ENCODE data around the gene ATP5IF1. TPM values are rescaled to one million over a fixed set of nuclear protein-coding genes. Genes with fewer than 3 reads are reported as not detected.

Gene ATP5IF1
- total and polyA plus RNA-seq, 2 donors (not counting 1 experiment from before 2014, with no cell fraction given) = 146 to 269 TPM

DNA sequence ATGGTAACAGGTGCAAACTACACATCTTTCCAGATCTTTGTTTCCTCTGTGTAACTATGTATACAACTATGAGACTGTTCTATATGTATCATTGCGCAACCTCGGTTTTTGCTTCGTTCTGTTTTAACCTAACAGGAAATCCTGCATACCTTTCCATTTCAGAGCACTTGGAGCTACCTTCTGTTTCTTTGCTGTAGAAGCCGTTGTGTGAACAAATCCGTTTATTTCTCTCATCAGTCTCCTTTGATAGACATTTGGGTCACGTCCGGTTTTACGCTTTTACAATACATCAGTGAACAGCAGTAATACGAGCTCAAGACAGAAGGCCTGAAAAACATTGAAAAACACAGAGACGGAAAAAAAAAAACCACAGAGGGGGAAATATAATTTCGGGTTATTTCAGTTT lies 10.5 kb downstream of the ATP5IF1 start:
- no peak for DNase-seq (ENCODE audit: low read depth in 2 of 2)
- H3K36me3 ChIP-seq (ENCODE audit: control insufficient read depth, insufficient read depth, low read length) = no peaks in the 10 kb centered on the region
- peak overlapping the region; percentile 57 for H3K27ac ChIP-seq (ENCODE audit: insufficient read depth, low read length)
- no peaks in the 10 kb centered on the region for H4K20me1 ChIP-seq (ENCODE audit: control insufficient read depth, extremely low read depth, insufficient read depth, low read length)
- no peaks in the 10 kb centered on the region for H3K9me3 ChIP-seq (ENCODE audit: control insufficient read depth, insufficient read depth, low read depth, low read length)
- peak overlapping the region; percentile 57 to 75 (median 66) for H3K4me3 ChIP-seq (replicated peaks in 1 of 4; ENCODE audit: control extremely low read depth in 1 of 4, insufficient read depth in 1 of 4, low read depth in 3 of 4, low read length in 4 of 4)
- peak overlapping the region; percentile 51 for H2AFZ ChIP-seq (ENCODE audit: low read length)
- no peak for TF ChIP-seq EZH2 (IDR thresholded peaks at IDR 0.05; ENCODE audit: low read length, missing control alignments)
- TF ChIP-seq, protein P1, sequence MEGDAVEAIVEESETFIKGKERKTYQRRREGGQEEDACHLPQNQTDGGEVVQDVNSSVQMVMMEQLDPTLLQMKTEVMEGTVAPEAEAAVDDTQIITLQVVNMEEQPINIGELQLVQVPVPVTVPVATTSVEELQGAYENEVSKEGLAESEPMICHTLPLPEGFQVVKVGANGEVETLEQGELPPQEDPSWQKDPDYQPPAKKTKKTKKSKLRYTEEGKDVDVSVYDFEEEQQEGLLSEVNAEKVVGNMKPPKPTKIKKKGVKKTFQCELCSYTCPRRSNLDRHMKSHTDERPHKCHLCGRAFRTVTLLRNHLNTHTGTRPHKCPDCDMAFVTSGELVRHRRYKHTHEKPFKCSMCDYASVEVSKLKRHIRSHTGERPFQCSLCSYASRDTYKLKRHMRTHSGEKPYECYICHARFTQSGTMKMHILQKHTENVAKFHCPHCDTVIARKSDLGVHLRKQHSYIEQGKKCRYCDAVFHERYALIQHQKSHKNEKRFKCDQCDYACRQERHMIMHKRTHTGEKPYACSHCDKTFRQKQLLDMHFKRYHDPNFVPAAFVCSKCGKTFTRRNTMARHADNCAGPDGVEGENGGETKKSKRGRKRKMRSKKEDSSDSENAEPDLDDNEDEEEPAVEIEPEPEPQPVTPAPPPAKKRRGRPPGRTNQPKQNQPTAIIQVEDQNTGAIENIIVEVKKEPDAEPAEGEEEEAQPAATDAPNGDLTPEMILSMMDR (conservative IDR thresholded peaks at IDR 0.05 in 1 of 2, IDR thresholded peaks at IDR 0.05 in 1 of 2; ENCODE audit: low read depth in 1 of 2, low read length in 2 of 2) = no peak
- H3K79me2 ChIP-seq (ENCODE audit: control insufficient read depth, insufficient read depth, low read length) = no peaks in the 10 kb centered on the region
- H3K4me2 ChIP-seq (ENCODE audit: extremely low read depth, insufficient read depth, low read length) = peak overlapping the region; percentile 87
- H3K9ac ChIP-seq (ENCODE audit: insufficient read depth, low read length) = no peak overlapping the region
- H3K4me1 ChIP-seq (ENCODE audit: control insufficient read depth, extremely low read depth, insufficient read depth, low read length) = peaks cover 12% of the 10 kb centered on the region
- H3K27me3 ChIP-seq (ENCODE audit: control insufficient read depth, insufficient read depth, low read length) = no peaks in the 10 kb centered on the region

DNA sequence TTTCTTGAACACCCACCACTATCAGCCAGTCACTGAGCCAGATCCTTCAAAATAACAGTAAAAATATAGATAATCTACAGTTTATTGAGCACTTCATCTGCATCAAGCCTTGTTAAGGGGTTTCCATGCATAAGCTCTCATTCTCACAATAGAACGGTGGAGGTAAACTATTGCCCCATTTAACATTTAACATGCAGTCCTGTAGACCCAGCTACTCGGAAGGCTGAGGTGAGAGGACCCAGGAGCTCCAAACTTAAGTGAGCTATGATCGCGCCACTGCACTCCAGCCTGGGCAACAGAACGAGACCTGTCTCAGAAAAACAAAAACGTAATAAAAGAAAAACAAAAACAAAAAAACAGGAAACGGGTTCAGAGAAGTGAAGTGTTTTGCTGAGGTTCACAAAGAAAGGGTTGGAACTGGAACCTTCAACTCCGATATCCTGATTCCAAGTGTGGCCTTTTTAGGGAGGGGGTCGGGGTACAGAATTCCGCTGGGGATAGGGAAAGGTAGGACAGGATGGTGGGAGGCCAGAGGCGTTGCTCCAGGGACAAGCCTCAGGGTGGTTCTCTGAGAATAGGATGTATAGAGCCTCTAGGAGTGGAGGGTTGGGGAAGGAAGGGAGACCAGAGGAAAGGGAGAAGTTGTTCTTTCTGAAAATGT lies 11.8 kb downstream of the ATP5IF1 start:
- no peaks in the 10 kb centered on the region for H3K36me3 ChIP-seq (ENCODE audit: control insufficient read depth, insufficient read depth, low read length)
- no peaks in the 10 kb centered on the region for H4K20me1 ChIP-seq (ENCODE audit: control insufficient read depth, extremely low read depth, insufficient read depth, low read length)
- peak overlapping the region; percentile 30 for H3K27ac ChIP-seq (ENCODE audit: insufficient read depth, low read length)
- H3K9ac ChIP-seq (ENCODE audit: insufficient read depth, low read length) = no peak overlapping the region
- no peaks in the 10 kb centered on the region for H3K27me3 ChIP-seq (ENCODE audit: control insufficient read depth, insufficient read depth, low read length)
- no peaks in the 10 kb centered on the region for H3K9me3 ChIP-seq (ENCODE audit: control insufficient read depth, insufficient read depth, low read depth, low read length)
- H3K4me3 ChIP-seq (replicated peaks in 1 of 4; ENCODE audit: control extremely low read depth in 1 of 4, insufficient read depth in 1 of 4, low read depth in 3 of 4, low read length in 4 of 4) = peak overlapping the region in 3 of 4 experiments; percentile 9 to 53 (median 26)
- peak overlapping the region; percentile 78 for H3K4me2 ChIP-seq (ENCODE audit: extremely low read depth, insufficient read depth, low read length)
- peaks cover 12% of the 10 kb centered on the region for H3K4me1 ChIP-seq (ENCODE audit: control insufficient read depth, extremely low read depth, insufficient read depth, low read length)
- no peak for DNase-seq (ENCODE audit: low read depth in 2 of 2)
- peak overlapping the region; percentile 68 for H2AFZ ChIP-seq (ENCODE audit: low read length)
- TF ChIP-seq EZH2 (IDR thresholded peaks at IDR 0.05; ENCODE audit: low read length, missing control alignments) = no peak
- TF ChIP-seq, protein P1 (conservative IDR thresholded peaks at IDR 0.05 in 1 of 2, IDR thresholded peaks at IDR 0.05 in 1 of 2; ENCODE audit: low read depth in 1 of 2, low read length in 2 of 2) = no peak
- no peaks in the 10 kb centered on the region for H3K79me2 ChIP-seq (ENCODE audit: control insufficient read depth, insufficient read depth, low read length)

DNA sequence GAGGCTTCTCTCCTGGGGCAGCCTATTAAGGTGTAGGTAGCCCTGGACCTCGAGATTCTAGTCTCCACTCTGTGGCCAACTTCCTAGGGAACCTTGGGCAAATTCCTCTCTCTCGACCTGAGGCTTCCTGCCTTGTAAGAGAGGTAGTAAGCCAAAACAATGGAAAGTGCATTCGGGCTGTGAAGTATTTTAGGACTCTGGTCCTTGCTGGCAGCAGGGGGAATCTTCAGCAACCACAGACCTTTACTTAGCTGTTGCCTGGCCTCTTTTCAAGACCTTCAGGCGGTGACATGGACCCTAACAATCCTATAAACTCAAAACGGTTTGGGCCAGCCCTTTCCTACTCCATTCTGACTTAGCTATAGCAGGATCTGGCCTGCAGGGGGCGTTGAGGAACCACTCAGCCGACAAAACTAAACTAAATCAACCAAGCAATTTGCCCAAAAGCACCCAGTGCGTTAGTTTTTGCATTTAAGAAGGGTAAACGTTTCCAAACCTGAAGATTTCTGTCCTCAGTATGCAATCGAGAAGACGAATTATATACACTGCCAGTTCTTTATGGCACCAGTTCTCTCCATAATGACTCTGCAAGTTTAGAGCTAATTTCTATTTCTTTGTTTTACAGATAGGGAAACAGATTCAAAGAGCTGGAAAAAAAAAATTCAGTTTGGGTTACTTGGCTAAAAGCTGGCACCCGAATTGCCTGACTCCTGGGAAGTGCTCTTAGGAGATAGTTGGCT lies 12.5 kb downstream of the ATP5IF1 start:
- H2AFZ ChIP-seq (ENCODE audit: low read length) = peak overlapping the region; percentile 68
- no peak overlapping the region for H3K9ac ChIP-seq (ENCODE audit: insufficient read depth, low read length)
- H3K4me1 ChIP-seq (ENCODE audit: control insufficient read depth, extremely low read depth, insufficient read depth, low read length) = peaks cover 12% of the 10 kb centered on the region
- no peaks in the 10 kb centered on the region for H3K79me2 ChIP-seq (ENCODE audit: control insufficient read depth, insufficient read depth, low read length)
- no peak overlapping the region for H3K4me2 ChIP-seq (ENCODE audit: extremely low read depth, insufficient read depth, low read length)
- no peaks in the 10 kb centered on the region for H3K9me3 ChIP-seq (ENCODE audit: control insufficient read depth, insufficient read depth, low read depth, low read length)
- peak; percentile 68 to 89 for DNase-seq (ENCODE audit: low read depth in 2 of 2)
- H3K4me3 ChIP-seq (replicated peaks in 1 of 4; ENCODE audit: control extremely low read depth in 1 of 4, insufficient read depth in 1 of 4, low read depth in 3 of 4, low read length in 4 of 4) = peak overlapping the region in 2 of 4 experiments; percentile 18 to 48
- no peaks in the 10 kb centered on the region for H3K36me3 ChIP-seq (ENCODE audit: control insufficient read depth, insufficient read depth, low read length)
- H3K27me3 ChIP-seq (ENCODE audit: control insufficient read depth, insufficient read depth, low read length) = no peaks in the 10 kb centered on the region
- H3K27ac ChIP-seq (ENCODE audit: insufficient read depth, low read length) = no peak overlapping the region
- TF ChIP-seq, protein P1 (conservative IDR thresholded peaks at IDR 0.05 in 1 of 2, IDR thresholded peaks at IDR 0.05 in 1 of 2; ENCODE audit: low read depth in 1 of 2, low read length in 2 of 2) = peak; percentile 92 to 96
- TF ChIP-seq EZH2 (IDR thresholded peaks at IDR 0.05; ENCODE audit: low read length, missing control alignments) = no peak
- no peaks in the 10 kb centered on the region for H4K20me1 ChIP-seq (ENCODE audit: control insufficient read depth, extremely low read depth, insufficient read depth, low read length)

Data from fibroblast of lung (primary cell).